K562 (cell line): ENCODE results near the gene FRYL. TPM values are rescaled to one million over a fixed set of nuclear protein-coding genes. Genes with fewer than 3 reads are reported as not detected.

ENCODE experiments used
- HINFP ChIP-seq: fragments of 450-650 bp; conservative IDR thresholded peaks from 2 replicates; pipeline ENCODE4 v1.6.1; 2016; ENCODE audit warnings: missing genetic modification characterization, low read depth, mild to moderate bottlenecking, control low read depth, missing compliant biosample characterization
- IRF9 ChIP-seq: fragments of 450-650 bp; IDR thresholded peaks from 2 replicates; pipeline ENCODE4 v1.6.1; 2016; ENCODE audit warnings: missing biosample characterization, missing genetic modification characterization
- JUND ChIP-seq, 2 experiments: IDR thresholded peaks; 2 replicates in 1 of 2; 3 replicates in 1 of 2; pipeline ENCODE4 v1.6.1; 2011; ENCODE audit warnings: borderline replicate concordance in 2 of 2, low read depth in 2 of 2, low read length in 2 of 2, improper control_type of control experiment in 1 of 2, missing biosample characterization in 1 of 2, missing genetic modification characterization in 1 of 2, missing genetic modification reagents in 1 of 2
- MCM7 ChIP-seq, 2 experiments: fragments of 450-650 bp; IDR thresholded peaks; 2 replicates each; pipeline ENCODE4 v1.6.1; 2016 to 2018
- MYBL2 ChIP-seq, 2 experiments: fragments of 450-650 bp in 1 of 2; sonication (generic) in 1 of 2; formaldehyde crosslinking in 1 of 2; IDR thresholded peaks; 2 replicates each; pipeline versions ENCODE4 v1.6.1 to v1.8.1; 2017 to 2022; ENCODE audit warnings: borderline replicate concordance in 1 of 2, inconsistent platforms in 1 of 2, low read depth in 1 of 2, mild to moderate bottlenecking in 1 of 2, missing genetic modification reagents in 1 of 2, moderate library complexity in 1 of 2
- POLR2A ChIP-seq: fragments of 450-650 bp; conservative IDR thresholded peaks from 2 replicates; pipeline ENCODE4 v1.6.1; 2016
- polyA plus RNA-seq, 8 experiments: library from polyadenylated mRNA; depleted of rRNA in 4 of 8; stranded (reverse) in 5 of 8; unstranded in 3 of 8; fragments of >200 nt; fragmentation: Nextera tagmentation in 2 of 8; fragmentation: Illumina TruSeq in 1 of 8; extraction: Ambion mirVana in 2 of 8; extraction: Trizol in 1 of 8; gene quantifications; 2 replicates each; pipeline versions ENCODE4 v1.2.1 to v1.2.3, GENCODE V29; 2011 to 2014; ENCODE audit warnings: inconsistent platforms in 1 of 8, missing spikeins in 1 of 8
- total RNA-seq, 7 experiments: library from RNA; depleted of rRNA in 6 of 7; stranded (reverse); fragments of >200 nt in 6 of 7; fragmentation: Illumina TruSeq in 2 of 7; extraction: Trizol in 2 of 7; gene quantifications; 2 replicates each; pipeline versions ENCODE4 v1.2.1 to v1.2.3, GENCODE V29; 2011 to 2021; ENCODE audit warnings: low replicate concordance in 1 of 7

FRYL gene
- total and polyA plus RNA-seq, 9 of the 15 experiments (the other 6 are each of a cell fraction or from before 2014, with no cell fraction given), result 7.2 to 34.9 (median 15.9) TPM

- no peak for TF ChIP-seq HINFP (tag)
- no peak for TF ChIP-seq MCM7 (IDR thresholded peaks at IDR 0.05)
- no peak for TF ChIP-seq MYBL2 (IDR thresholded peaks at IDR 0.05; ENCODE audit: low read depth)
- no peak for TF ChIP-seq MYBL2 (CRISPR knock-in tag; IDR thresholded peaks at IDR 0.05; ENCODE audit: borderline replicate concordance)
- no peak for TF ChIP-seq JUND (IDR thresholded peaks at IDR 0.05; ENCODE audit: borderline replicate concordance, low read depth, low read length)
- no peak for TF ChIP-seq JUND (tag; IDR thresholded peaks at IDR 0.05; ENCODE audit: borderline replicate concordance, low read depth, low read length)
- no peak for TF ChIP-seq POLR2A
- no peak for TF ChIP-seq IRF9
These were observed 80.6 kb downstream of the FRYL start (continued) for GRCh38 chr4:48699475-48699874.
